Inflammatory macrophage (primary cell): Measurements from ENCODE around the gene ARHGAP6.
A peak's percentile ranks its signal among the peaks of the same experiment; 100 is the strongest.

Source experiments
- DNase-seq, 2 donors: peaks; one replicate each; pipeline ENCODE4 v3.0.0-alpha.2; 2020 to 2022

The ARHGAP6 gene

GRCh38 chrX:11567528-11568220, 98.0 kb downstream of the ARHGAP6 start:
- no peak for DNase-seq

- DNase-seq = no peak
Observed at GRCh38 chrX:11566789-11567188, 98.9 kb downstream of the ARHGAP6 start.

- no peak for DNase-seq
Observed at GRCh38 chrX:11566173-11566572, 99.5 kb downstream of the ARHGAP6 start.

GRCh38 chrX:11564546-11564945, 101.2 kb downstream of the ARHGAP6 start:
- DNase-seq = no peak

GRCh38 chrX:11562570-11562969, 103.2 kb downstream of the ARHGAP6 start:
- DNase-seq = no peak

- DNase-seq = peak; percentile 46 to 51
Observed at GRCh38 chrX:11558972-11559371, 106.7 kb downstream of the ARHGAP6 start.

GRCh38 chrX:11557120-11557519, 108.6 kb downstream of the ARHGAP6 start:
- DNase-seq = no peak

GRCh38 chrX:11555759-11556158, 110.0 kb downstream of the ARHGAP6 start:
- no peak for DNase-seq

GRCh38 chrX:11553594-11553993, 112.1 kb downstream of the ARHGAP6 start:
- DNase-seq = no peak

- DNase-seq = no peak
Observed at GRCh38 chrX:11551151-11551550, 114.6 kb downstream of the ARHGAP6 start.

GRCh38 chrX:11546917-11547316, 118.8 kb downstream of the ARHGAP6 start:
- DNase-seq = no peak

- DNase-seq = no peak
Observed at GRCh38 chrX:11543249-11543648, 122.5 kb downstream of the ARHGAP6 start.

- no peak for DNase-seq
Observed at GRCh38 chrX:11541510-11541909, 124.2 kb downstream of the ARHGAP6 start.

- DNase-seq = peak; percentile 51
Observed at GRCh38 chrX:11540532-11541377, 125.0 kb downstream of the ARHGAP6 start.

- DNase-seq = peak; percentile 35 to 47
Observed at GRCh38 chrX:11537141-11537540, 128.6 kb downstream of the ARHGAP6 start.

GRCh38 chrX:11535156-11535919, 130.4 kb downstream of the ARHGAP6 start:
- no peak for DNase-seq

- DNase-seq = peak; percentile 25 to 85
Observed at GRCh38 chrX:11533199-11533651, 132.5 kb downstream of the ARHGAP6 start.

GRCh38 chrX:11532291-11533078, 133.2 kb downstream of the ARHGAP6 start:
- DNase-seq = no peak

- peak; percentile 7 to 28 for DNase-seq
Observed at GRCh38 chrX:11531226-11531625, 134.5 kb downstream of the ARHGAP6 start.

- no peak for DNase-seq
Observed at GRCh38 chrX:11530621-11531020, 135.1 kb downstream of the ARHGAP6 start.

GRCh38 chrX:11528623-11529022, 137.1 kb downstream of the ARHGAP6 start:
- no peak for DNase-seq

GRCh38 chrX:11525685-11526084, 140.0 kb downstream of the ARHGAP6 start:
- no peak for DNase-seq
